GM12878 (cell line): ENCODE data around the gene PEX16.

Source experiments
- CTCF ChIP-seq, 3 experiments: IDR thresholded peaks in 2 of 3; conservative IDR thresholded peaks in 1 of 3; 2 replicates each; pipeline ENCODE4 v1.5.1; 2011; ENCODE audit warnings: low read depth in 3 of 3, low read length in 3 of 3, mild to moderate bottlenecking in 3 of 3, control low read depth in 2 of 3, moderate library complexity in 2 of 3, inconsistent platforms in 1 of 3, mixed read lengths in 1 of 3; ENCODE audit not compliant: control insufficient read depth in 2 of 3, insufficient read depth in 1 of 3; ENCODE audit errors: extremely low read depth in 1 of 3
- POLR2A ChIP-seq: IDR thresholded peaks from 2 replicates; pipeline ENCODE4 v1.6.1; 2011; ENCODE audit warnings: low read depth, mild to moderate bottlenecking, low read length

- no peak for TF ChIP-seq POLR2A
- no peak for TF ChIP-seq CTCF (IDR thresholded peaks at IDR 0.05 in 2 of 3, conservative IDR thresholded peaks at IDR 0.05 in 1 of 3; ENCODE audit: control insufficient read depth in 2 of 3, extremely low read depth in 1 of 3, insufficient read depth in 1 of 3, low read depth in 3 of 3, low read length in 3 of 3)
These were observed 42.9 kb upstream of the PEX16 start for GRCh38 chr11:45960387-45961095.
